AG20443 (cell line): ENCODE measurements around the gene PARD6A.
A peak's percentile ranks its signal among the peaks of the same experiment; 100 is the strongest.
"Not testable (repeated sequence)": the region's sequence is repeated elsewhere in the genome, so short reads cannot be mapped to it uniquely, and the experiment has no call there.

Experiments used
- DNase-seq: peaks from one replicate; pipeline ENCODE4 v3.0.0; 2012; ENCODE audit warnings: low spot score, mixed read lengths

Gene PARD6A

GRCh38 chr16:67685388-67686112, 24.8 kb downstream of the PARD6A start:
- no peak for DNase-seq

GRCh38 chr16:67693517-67694285, 32.9 kb downstream of the PARD6A start:
- not testable (repeated sequence) for DNase-seq

- DNase-seq, result no peak
Observed at GRCh38 chr16:67694611-67695010, 33.9 kb downstream of the PARD6A start.

GRCh38 chr16:67697422-67698185, 36.8 kb downstream of the PARD6A start:
- DNase-seq, result no peak

- DNase-seq, result no peak
Observed at GRCh38 chr16:67699265-67699664, 38.5 kb downstream of the PARD6A start.

- DNase-seq, result no peak
Observed at GRCh38 chr16:67701420-67701819, 40.7 kb downstream of the PARD6A start.

GRCh38 chr16:67702130-67702529, 41.4 kb downstream of the PARD6A start:
- no peak for DNase-seq

- no peak for DNase-seq
Observed at GRCh38 chr16:67703626-67704025, 42.9 kb downstream of the PARD6A start.

- DNase-seq, result no peak
Observed at GRCh38 chr16:67704110-67704509, 43.4 kb downstream of the PARD6A start.

GRCh38 chr16:67707210-67707609, 46.5 kb downstream of the PARD6A start:
- no peak for DNase-seq

- DNase-seq, result no peak
Observed at GRCh38 chr16:67707790-67708189, 47.0 kb downstream of the PARD6A start.

GRCh38 chr16:67708368-67708771, 47.6 kb downstream of the PARD6A start:
- DNase-seq, result peak; percentile 77

GRCh38 chr16:67709050-67709449, 48.3 kb downstream of the PARD6A start:
- DNase-seq, result no peak

- no peak for DNase-seq
Observed at GRCh38 chr16:67710607-67711006, 49.8 kb downstream of the PARD6A start.
